HG02623 (cell line): ENCODE measurements around the gene GOLGA8G.
"Not testable (repeated sequence)": the region's sequence is repeated elsewhere in the genome, so short reads cannot be mapped to it uniquely, and the experiment has no call there.

Experiments
- ATAC-seq: cut with Tn5 transposase; IDR thresholded peaks from one replicate; pipeline ENCODE4 v1.9.1; 2021; ENCODE audit warnings: moderate library complexity; ENCODE audit not compliant: unreplicated experiment

GOLGA8G gene

GRCh38 chr15:28532954-28533353, at the start of gene GOLGA8G:
TSS of gene GOLGA8G (minus strand) at chr15:28532971. CDS start at chr15:28532909, 62 bp downstream.
- ATAC-seq = not testable (repeated sequence)

- ATAC-seq = not testable (repeated sequence)
Observed at GRCh38 chr15:28573351-28573750, 40.6 kb upstream of the GOLGA8G start.

- ATAC-seq = not testable (repeated sequence)
Observed at GRCh38 chr15:28553268-28553667, 20.5 kb upstream of the GOLGA8G start, which contains the start of gene GOLGA6L25. TSS of gene GOLGA6L25 (plus strand) at chr15:28553568. CDS start at chr15:28553629, 61 bp downstream.

- ATAC-seq = not testable (repeated sequence)
Observed at GRCh38 chr15:28515208-28515607, 17.6 kb downstream of the GOLGA8G start.

GRCh38 chr15:28514128-28514527, 18.6 kb downstream of the GOLGA8G start:
- not testable (repeated sequence) for ATAC-seq

- ATAC-seq = not testable (repeated sequence)
Observed at GRCh38 chr15:28508217-28508889, 24.4 kb downstream of the GOLGA8G start.

GRCh38 chr15:28481340-28481739, 51.4 kb downstream of the GOLGA8G start:
- ATAC-seq = not testable (repeated sequence)
